Activated CD8-positive, alpha-beta T cell treated with anti-CD3 and anti-CD28 coated beads for 36 hours (primary cell): ENCODE results near the gene TPI1. TPM values are rescaled to one million over a fixed set of nuclear protein-coding genes. Genes with fewer than 3 reads are reported as not detected.
"Not testable (repeated sequence)": the region's sequence is repeated elsewhere in the genome, so short reads cannot be mapped to it uniquely, and the experiment has no call there.

Experiments used
- ATAC-seq: fragments of 200-7000 bp; cut with Tn5 transposase; one replicate; pipeline ENCODE4 v1.10.0; 2021; ENCODE audit warnings: mild to moderate bottlenecking, moderate library complexity
- CTCF ChIA-PET: fragments of 350-600 bp; sonication (Branson Sonifier 250); formaldehyde crosslinking; loops from one replicate; lab custom pipeline; 2021; ENCODE audit warnings: antibody characterized with exemption; lab: Charles Lee
- POLR2A ChIA-PET: fragments of 350-600 bp; sonication (Branson Sonifier 250); formaldehyde crosslinking; loops from one replicate; lab custom pipeline; 2021; ENCODE audit warnings: antibody characterized with exemption; lab: Charles Lee
- DNase-seq: peaks from one replicate; pipeline ENCODE4 v3.0.0-alpha.2; 2020
- H3K27ac Mint-ChIP-seq: one replicate; pipeline ENCODE4 v1.8.0; 2021; ENCODE audit warnings: mild to moderate bottlenecking, mixed read lengths
- H3K27me3 Mint-ChIP-seq: one replicate; pipeline ENCODE4 v1.8.0; 2021; ENCODE audit warnings: mixed read lengths
- H3K36me3 Mint-ChIP-seq: one replicate; pipeline ENCODE4 v1.8.0; 2021; ENCODE audit warnings: low read depth, mixed read lengths
- H3K4me1 Mint-ChIP-seq: one replicate; pipeline ENCODE4 v1.8.0; 2021; ENCODE audit warnings: low read depth, mixed read lengths
- H3K4me3 Mint-ChIP-seq: one replicate; pipeline ENCODE4 v1.8.0; 2021; ENCODE audit warnings: mild to moderate bottlenecking, moderate library complexity, mixed read lengths
- H3K9me3 Mint-ChIP-seq: one replicate; pipeline ENCODE4 v1.8.0; 2021; ENCODE audit warnings: mixed read lengths
- CTCF ChIP-seq: fragments of 200-600 bp; IDR thresholded peaks from one replicate; pipeline ENCODE4 v1.8.0; 2022; ENCODE audit warnings: antibody characterized with exemption, mild to moderate bottlenecking
- intact Hi-C: fragments of 100-400 bp; cut with micrococcal nuclease; formaldehyde crosslinking; loops from one replicate; pipeline ENCODE4 v1.10.0; 2022
- total RNA-seq, 2 experiments: library from RNA; stranded (reverse); gene quantifications; one replicate each; pipeline ENCODE4 v1.2.3, GENCODE V29; 2021

Gene TPI1
- total RNA-seq, 2 experiments from 2014 or later, result 1,714 to 1,776 TPM

- intact Hi-C loops, result no loop called here
- ATAC-seq (no peak), DNase-seq (no peak)
- no peak overlapping the region for H3K27ac Mint-ChIP-seq
- peaks cover 18% of the 10 kb centered on the region for H3K4me1 Mint-ChIP-seq
- ChIA-PET CTCF (interaction anchor here (1.0 to 1.2 kb wide), 2 partner anchors 9 to 11 kb away, joined by 3 read pairs; partner anchors contain the start of gene USP5), POLR2A (interaction anchor here (0.7 to 13.0 kb wide), 3 partner anchors 10 to 102 kb away, joined by 3 to 218 read pairs (median 9); partner anchors contain the start of genes CDCA3, SPSB2 and USP5)
- H3K36me3 Mint-ChIP-seq, result peaks cover 60% of the 10 kb centered on the region
- no peak overlapping the region for H3K4me3 Mint-ChIP-seq
- H3K27me3 Mint-ChIP-seq, result no peaks in the 10 kb centered on the region
- no peak for TF ChIP-seq CTCF
- H3K9me3 Mint-ChIP-seq, result no peaks in the 10 kb centered on the region
Observed at GRCh38 chr12:6863033-6863432, 4.3 kb upstream of the TPI1 start.

DNA sequence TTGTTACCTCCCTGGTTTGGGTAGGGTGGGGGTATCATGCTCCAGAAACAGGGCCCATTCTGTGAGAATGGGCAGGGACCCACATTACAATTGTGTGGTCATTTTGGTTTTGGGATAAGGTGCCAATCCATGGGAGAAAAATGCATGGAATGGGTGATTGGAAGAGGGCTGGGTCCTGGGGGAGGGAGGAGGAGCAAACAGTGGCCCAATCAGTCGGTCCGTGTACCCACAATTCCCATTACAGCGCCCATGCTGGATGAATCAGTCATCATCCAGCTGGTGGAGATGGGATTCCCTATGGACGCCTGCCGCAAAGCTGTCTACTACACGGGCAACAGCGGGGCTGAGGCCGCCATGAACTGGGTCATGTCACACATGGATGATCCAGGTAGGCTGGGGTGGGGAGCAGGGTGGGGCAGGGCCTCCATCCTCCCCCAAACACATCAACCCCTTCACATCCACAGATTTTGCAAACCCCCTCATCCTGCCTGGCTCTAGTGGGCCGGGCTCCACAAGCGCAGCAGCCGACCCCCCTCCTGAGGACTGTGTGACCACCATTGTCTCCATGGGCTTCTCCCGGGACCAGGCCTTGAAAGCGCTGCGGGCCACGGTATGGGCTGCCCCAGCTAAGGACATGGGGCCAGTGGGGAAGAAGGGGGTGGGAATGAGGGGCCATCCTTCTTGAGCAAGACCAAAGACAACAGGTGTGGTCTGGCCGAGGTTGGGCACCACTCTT is 3.6 kb upstream of the TPI1 start:
- ATAC-seq, result no peak
- ChIA-PET POLR2A (interaction anchor here (0.7 to 13.0 kb wide), 4 partner anchors 9 to 103 kb away, joined by 3 to 218 read pairs (median 6); partner anchors contain the start of genes C12orf57, CDCA3, RNU7-1 and SPSB2), CTCF (interaction anchor here (1.0 to 9.5 kb wide), 2 partner anchors 10 to 11 kb away, joined by 3 to 124 read pairs; partner anchors contain the start of genes CDCA3 and USP5)
- Mint-ChIP-seq H3K4me1 (peaks cover 20% of the 10 kb centered on the region), H3K27ac (no peak overlapping the region), H3K9me3 (no peaks in the 10 kb centered on the region), H3K27me3 (no peaks in the 10 kb centered on the region), H3K36me3 (peaks cover 64% of the 10 kb centered on the region), H3K4me3 (no peak overlapping the region)
- no peak for TF ChIP-seq CTCF
- intact Hi-C loops, result no loop called here
- DNase-seq, result no peak

- peaks cover 35% of the 10 kb centered on the region for H3K4me1 Mint-ChIP-seq
- H3K4me3 Mint-ChIP-seq, DNase-seq, intact Hi-C loops, H3K9me3 Mint-ChIP-seq, H3K27me3 Mint-ChIP-seq, ATAC-seq: not testable (repeated sequence)
- H3K27ac Mint-ChIP-seq, result peak overlapping the region; percentile 23
- CTCF ChIA-PET, result interaction anchor here (0.7 to 9.5 kb wide), 6 partner anchors 7 to 99 kb away, joined by 3 to 124 read pairs (median 4); partner anchors contain the start of genes CDCA3, PTMS, SPSB2 and USP5
- H3K36me3 Mint-ChIP-seq, result peaks cover 69% of the 10 kb centered on the region
- POLR2A ChIA-PET, result interaction anchor here (0.8 to 13.0 kb wide), 4 partner anchors 9 to 26 kb away, joined by 3 to 218 read pairs (median 4); partner anchors contain the start of genes CDCA3 and USP5
Observed at GRCh38 chr12:6865307-6865706, 2.0 kb upstream of the TPI1 start.

DNA sequence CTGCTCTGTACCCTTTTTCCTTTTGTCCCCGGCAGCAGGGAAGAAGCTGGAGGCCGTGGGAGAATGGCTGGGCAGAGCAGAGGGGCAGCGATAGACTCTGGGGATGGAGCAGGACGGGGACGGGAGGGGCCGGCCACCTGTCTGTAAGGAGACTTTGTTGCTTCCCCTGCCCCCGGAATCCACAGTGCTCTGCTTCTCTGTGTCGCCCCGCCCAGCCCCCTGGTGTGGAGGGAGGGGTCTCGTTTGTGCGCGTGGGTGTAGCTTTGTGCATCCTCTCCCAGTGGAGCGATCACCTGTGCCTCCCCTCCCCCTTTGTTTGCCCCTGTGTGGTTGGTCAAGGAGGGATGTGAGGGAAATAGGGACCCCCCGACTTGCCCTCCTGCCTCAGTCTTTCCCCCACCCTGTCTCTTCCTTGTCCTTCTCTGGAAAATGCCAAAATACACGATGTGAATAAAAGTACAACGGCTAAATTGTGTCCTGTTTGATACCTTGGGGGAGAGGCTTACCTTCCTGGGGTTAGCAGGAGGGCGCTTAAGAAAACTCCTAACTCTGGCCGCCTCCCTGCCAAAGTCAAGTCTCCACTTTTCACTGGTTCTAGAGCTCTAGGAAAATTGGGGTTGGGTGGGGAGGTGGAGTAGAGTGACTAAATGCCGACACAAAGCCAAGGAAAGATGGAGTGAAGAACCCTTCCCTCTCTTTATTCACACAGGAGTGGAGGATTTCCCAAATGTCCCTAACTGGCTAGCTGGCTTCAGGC is 990 bp upstream of the TPI1 start:
- peak overlapping the region; percentile 91 for H3K4me3 Mint-ChIP-seq
- no peak for TF ChIP-seq CTCF
- H3K36me3 Mint-ChIP-seq, result peaks cover 69% of the 10 kb centered on the region
- no peak for ATAC-seq
- ChIA-PET POLR2A (interaction anchor here (0.6 to 13.0 kb wide), 22 partner anchors 8 to 261 kb away, joined by 3 to 218 read pairs (median 4); partner anchors contain the start of genes C12orf57, CDCA3, GNB3 and MLF2), CTCF (interaction anchor here (1.0 to 9.5 kb wide), 6 partner anchors 12 to 100 kb away, joined by 3 to 124 read pairs (median 6); partner anchors contain the start of genes CDCA3, PTMS and USP5)
- H3K27me3 Mint-ChIP-seq, result no peaks in the 10 kb centered on the region
- H3K9me3 Mint-ChIP-seq, result no peaks in the 10 kb centered on the region
- DNase-seq, result peak; percentile 63
- peaks cover 45% of the 10 kb centered on the region for H3K4me1 Mint-ChIP-seq
- peak overlapping the region; percentile 97 for H3K27ac Mint-ChIP-seq
- intact Hi-C loops, result no loop called here

- DNase-seq, result no peak
- ChIA-PET CTCF (interaction anchor here (1.3 to 9.5 kb wide), 7 partner anchors 12 to 114 kb away, joined by 3 to 124 read pairs (median 6); partner anchors contain the start of genes CDCA3, MLF2, PTMS and USP5), POLR2A (interaction anchor here (0.6 to 13.0 kb wide), 28 partner anchors 8 to 333 kb away, joined by 3 to 218 read pairs (median 4); partner anchors contain the start of genes C12orf57, CDCA3, GAPDH and GNB3)
- intact Hi-C loops, result no loop called here
- peak overlapping the region; percentile 97 for H3K27ac Mint-ChIP-seq
- peaks cover 72% of the 10 kb centered on the region for H3K36me3 Mint-ChIP-seq
- TF ChIP-seq CTCF, result no peak
- ATAC-seq, result peak; percentile 6
- H3K4me3 Mint-ChIP-seq, result peak overlapping the region; percentile 91
- no peaks in the 10 kb centered on the region for H3K9me3 Mint-ChIP-seq
- no peaks in the 10 kb centered on the region for H3K27me3 Mint-ChIP-seq
- peaks cover 51% of the 10 kb centered on the region for H3K4me1 Mint-ChIP-seq
Observed at GRCh38 chr12:6866920-6867412, 365 bp upstream of the TPI1 start.
